GM21390 (cell line): Measurements from ENCODE around the gene TTLL11.
"Not testable (repeated sequence)": the region's sequence is repeated elsewhere in the genome, so short reads cannot be mapped to it uniquely, and the experiment has no call there.

Experiments used
- ATAC-seq: cut with Tn5 transposase; IDR thresholded peaks from one replicate; pipeline ENCODE4 v1.9.1; 2021; ENCODE audit not compliant: unreplicated experiment

The TTLL11 gene

DNA sequence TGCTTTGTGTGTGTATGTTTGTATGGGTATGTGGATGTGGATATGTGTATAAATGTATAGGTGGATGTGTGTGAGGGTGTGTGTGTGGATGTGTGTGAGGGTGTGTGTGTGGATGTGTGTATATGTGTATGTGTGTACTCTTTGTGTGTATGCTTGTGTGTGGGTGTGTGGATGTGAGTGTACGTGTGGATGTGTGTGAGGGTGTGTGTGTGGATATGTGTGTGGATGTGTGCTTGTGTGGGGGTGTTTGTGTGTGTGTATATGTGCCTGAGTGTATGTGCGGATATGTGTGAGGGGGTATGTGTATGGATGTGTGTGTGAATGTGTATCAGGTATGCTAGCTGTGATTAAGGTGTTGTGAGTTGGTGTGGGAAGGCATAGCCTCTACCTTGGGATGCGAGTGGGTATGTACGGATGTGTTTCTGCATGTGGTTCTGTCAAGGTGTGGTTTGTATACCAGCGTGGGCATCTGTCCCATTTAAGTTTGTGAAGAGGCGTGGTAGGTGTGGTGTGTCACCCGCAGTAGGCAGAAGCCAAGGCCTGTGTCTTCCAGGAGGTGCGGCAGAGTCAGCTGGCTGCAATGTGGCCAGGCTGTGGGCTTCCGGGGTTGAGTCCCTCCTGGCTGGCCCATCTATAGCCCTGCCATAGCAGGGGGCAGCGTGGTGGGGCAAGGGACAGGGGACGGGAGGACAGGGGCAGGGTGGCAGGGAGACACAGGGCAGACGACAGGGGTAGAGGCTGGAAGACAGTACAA is 285.9 kb downstream of the TTLL11 start:
- no peak for ATAC-seq

DNA sequence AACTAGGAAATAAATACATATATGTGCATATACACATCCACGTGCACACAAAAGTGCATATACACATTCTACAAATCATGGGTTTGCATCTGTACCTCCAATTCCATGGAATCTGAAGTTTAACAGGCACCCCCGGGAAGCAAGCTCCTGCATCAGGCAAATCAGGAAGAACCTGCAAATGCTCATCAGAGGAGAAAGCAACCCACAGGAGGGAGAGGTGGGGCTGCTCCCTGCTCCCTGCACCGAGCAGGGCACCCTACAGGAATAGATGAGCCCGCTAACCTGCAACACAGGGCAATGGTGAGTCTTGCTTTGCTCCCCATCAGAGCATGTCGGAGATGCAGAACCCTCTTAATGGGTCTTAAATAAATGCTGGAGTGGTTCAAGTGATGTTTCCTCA is 290.4 kb downstream of the TTLL11 start:
- ATAC-seq = no peak

DNA sequence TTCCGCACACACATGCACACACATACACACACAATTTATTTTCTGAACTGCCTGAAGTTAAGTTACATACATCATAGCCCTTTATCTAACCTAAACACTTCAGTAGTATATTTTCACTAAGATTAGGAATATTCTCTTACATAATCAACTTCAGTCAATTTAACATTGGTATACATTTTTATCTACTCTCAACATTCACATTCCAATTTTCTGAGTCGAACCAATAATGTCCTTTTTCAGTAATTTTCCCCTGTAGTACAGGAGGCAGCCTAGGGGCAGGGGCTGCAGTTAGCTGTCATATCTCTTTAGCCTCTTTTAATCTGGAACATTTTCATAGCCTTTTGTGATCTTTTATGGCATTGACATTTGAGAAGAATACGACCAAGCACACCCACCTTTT is 291.5 kb downstream of the TTLL11 start:
- no peak for ATAC-seq

DNA sequence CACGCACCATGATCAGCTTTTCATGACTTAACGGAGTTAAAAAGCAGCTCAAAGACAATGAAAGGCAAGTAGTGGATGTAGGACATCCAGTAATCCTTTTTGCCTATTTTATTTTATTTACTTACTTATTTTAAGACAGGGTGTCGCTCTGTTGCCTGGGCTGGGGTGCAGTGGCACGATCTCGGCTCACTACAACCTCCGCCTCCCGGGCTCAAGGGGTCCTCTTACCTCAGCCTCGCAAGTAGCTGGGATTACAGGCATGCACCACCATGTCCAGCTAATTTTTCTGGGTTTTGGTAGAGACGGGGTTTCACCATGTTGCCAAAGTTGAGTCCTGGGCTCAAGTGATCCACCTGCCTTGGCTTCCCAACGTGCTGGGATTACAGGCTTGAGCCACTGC is 292.7 kb downstream of the TTLL11 start:
- ATAC-seq = no peak

DNA sequence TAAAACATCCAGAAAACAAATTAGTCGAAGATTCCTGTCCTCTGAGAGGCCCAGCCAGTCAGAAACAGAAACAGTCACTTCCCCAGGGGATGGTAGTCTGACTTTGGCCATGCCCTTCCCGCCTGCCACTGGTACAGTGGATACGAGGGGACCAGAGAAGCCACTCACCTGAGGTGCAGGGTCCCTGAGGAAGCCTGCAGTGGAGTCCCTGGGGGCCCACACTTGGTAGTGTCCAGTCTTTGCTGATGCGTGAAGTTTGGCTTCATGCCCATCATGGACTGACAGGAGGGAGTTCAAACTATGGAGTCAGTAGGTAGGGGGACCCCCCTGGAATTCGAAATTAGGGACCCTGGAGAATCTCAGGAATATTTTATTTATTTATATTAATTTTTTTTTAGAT is 294.2 kb downstream of the TTLL11 start:
- no peak for ATAC-seq

DNA sequence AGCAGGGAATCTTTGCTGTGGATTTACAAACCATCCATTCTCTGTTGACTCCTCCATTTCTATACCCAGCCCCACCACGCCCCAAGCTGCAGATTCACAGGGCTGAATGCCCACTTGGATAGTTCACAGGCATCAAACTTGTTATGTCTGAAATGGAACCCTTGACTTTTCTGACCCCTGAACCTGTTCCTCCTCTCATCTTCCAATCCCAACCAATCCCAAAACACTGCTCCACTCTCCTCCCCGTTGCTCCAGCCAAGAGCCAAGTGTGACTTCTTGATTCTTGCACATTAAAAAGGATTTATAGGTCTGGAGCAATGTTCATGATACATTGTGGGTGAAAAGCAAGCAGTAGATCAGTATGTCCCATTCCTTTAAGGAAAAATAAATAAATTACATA is 296.0 kb downstream of the TTLL11 start:
- no peak for ATAC-seq

DNA sequence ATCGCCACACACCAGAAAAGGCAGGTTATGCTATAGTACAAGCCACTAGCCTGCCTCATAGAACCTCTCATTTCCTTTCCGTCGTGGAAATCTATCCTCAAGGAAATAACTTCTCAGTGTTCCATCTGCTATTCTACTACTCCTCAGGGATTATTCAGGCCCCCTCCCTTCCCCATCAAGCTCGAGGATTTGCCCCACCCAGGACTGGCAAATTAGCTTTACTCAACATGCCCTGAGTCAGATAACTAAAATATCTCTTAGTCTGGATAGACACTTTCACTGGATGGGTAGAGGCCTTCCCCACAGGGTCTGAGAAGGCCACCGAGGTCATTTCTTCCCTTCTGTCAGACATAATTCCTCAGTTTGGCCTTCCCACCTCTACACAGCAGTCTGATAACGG is 298.8 kb downstream of the TTLL11 start:
- not testable (repeated sequence) for ATAC-seq

DNA sequence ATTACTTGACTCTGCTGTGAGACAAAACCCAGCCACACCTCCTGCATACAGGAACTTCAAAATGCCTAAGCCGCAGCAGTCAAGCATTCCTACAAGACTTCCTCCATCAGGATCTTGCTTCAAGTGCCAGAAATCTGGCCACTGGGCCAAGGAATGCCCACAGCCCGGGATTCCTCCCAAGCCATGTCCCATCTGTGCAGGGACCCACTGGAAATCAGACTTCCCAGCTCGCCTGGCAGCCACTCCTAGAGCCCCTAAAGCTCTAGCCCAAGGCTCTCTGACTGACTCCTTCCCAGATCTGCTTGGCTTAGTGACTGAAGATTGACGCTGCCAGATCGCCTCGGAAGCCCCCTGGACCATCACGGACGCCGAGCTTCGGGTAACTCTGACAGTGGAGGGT is 300.6 kb downstream of the TTLL11 start:
- ATAC-seq = not testable (repeated sequence)

DNA sequence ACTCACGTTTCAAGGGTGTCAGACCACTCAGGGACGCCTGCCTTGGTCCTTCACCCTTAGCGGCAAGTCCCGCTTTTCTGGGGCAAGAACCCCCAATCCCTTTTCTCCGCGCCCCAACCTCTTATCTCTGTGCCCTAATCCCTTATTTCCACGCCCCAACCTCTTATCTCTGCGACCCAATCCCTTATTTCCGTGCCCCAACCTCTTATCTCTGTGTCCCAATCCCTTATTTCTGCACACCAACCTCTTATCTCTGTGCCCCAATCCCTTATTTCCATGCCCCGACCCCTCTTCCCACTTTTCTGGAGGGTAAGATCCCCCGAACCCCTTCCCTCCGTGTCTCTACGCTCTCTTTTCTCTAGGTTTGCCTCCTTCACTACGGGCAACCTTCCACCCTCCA is 302.3 kb downstream of the TTLL11 start:
- no peak for ATAC-seq

DNA sequence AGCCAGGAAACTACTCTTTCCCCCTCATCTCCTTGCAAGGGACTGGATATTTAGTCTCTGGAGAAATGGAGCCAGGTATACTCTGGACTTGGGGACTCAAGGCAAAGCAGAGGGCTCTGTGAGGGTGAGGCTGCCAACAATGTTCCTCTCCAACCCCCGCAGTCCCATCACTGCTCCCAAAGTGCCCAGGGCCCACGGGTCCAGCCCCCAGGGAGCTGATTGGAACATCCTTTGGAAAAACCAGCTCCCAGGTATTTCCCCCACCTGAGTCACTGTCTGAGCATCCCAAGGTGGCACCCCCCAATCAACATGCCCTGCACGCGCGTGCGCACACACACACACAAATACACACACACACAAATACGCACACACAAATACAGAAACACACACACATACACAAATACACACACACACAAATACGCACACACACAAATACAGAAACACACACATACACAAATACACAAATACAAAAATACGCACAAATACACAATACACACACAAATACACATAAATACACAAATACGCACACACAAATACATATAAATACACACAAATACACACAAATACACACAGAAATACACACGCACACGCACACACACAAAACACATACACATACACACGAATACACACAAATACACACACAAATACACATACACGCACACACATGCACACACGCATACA is 304.3 kb downstream of the TTLL11 start:
- ATAC-seq = no peak

DNA sequence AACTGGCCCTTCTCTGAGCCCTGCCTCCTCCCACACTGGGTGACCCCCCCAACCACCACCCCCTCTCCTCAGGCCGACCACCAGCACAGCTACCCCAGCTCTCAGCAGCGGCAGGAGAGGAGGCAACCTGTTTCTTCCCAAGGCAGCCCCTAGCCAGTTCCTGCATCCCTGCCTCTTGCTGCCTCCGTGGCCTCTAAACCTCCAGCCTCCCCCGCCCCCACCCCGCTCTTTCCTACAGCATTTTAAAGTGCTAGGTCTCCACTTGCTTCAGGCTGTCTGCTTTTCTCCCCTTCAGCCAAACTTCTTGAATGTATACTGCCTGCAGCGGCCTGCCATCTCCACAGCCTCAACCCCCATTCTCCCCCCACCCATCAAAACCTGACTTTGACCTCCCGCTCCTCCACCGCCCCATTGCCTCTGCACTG is 306.1 kb downstream of the TTLL11 start:
- no peak for ATAC-seq

DNA sequence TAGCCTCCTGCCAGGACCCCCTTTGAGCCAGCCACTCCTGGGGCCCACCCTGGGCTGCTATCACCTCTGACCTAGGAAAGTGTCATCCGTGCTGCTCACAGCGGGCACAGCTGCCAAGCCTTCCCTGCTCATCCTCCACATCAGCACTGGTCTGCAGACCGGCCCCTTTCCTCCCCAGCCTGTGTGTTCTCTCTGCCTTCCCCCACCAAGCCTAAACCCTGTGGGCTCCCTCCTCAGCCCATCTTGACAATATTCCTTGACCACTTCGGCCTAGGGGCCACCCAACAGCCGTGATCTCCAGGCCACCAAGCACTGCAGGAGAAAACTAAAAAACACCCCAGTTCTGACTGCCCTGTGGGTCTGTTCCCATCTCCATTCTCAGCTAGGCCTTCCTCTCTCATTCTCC is 306.6 kb downstream of the TTLL11 start:
- no peak for ATAC-seq

DNA sequence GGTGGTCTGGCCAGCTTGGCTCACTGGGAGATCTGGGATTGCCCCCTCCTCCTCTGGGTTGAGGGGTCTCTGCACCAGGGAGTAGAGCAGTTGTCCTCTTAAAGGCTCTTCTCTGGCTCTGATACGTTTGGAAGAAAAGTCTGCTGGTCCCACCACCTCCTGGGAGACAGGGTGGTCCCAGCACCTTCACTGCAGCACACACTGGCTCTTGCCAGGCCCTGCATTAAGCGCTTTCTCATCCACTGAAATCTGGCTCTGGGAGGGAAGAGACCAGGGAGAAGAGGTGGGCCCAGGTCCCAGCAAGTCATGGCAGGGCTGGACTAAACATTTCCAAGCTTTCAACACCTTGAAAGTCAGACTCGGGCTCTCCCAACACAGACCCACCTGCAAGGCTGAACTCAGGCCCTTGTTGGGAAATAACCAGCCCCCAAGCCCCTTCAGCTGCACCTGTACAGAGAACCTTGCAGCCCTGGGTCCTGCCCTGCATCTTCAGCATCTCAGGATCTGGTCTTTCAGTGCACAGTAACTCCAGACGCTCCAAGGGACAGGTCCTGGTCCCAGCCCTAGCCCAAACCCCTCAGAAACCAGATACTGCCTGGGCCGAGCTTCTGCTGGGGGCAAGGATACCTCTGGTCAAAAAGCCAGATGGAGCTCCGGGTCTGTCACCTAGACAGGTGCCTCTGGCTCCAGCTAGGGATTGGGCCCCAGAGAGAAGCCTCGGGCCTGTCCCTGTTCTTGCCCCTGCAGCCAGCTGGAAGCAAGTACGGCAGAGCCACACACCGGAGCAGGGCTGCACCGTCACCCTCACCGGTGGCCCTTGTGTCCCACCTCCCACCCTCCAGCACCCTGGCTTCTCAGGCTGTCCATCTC is 307.2 kb downstream of the TTLL11 start:
- no peak for ATAC-seq

DNA sequence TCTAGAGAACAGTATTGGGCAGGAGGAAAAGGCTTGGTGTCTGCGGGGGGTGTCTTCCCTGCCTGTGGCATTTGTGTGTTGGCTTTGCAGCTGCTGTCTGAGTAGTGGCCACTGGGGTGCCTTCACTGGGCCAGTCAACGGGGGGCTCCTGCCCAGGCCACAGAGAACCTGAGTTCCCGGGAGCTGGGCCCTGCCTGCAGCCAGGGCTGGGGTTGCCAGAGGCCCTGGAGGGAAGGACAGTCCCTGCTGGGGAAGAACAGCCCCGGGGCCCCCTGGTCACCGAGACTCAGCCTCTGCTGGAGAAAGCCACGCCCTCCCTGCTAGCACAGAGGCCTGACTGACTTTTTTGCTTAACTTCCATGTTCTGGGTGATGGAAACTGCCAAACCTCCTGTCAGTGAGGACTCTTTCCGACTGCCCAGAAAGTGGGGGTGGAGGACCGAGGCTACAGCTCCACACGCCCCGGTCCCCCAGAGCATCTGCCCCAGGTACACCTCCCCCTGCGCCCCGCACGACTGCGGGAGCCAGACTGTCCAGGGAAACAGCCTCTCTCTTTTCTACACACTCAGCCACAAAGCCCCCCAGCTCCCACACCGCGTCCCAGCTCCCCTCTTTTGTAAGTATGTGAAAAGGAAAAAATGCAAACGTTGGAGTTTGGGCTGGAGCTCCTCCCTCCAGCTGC is 308.2 kb downstream of the TTLL11 start:
- no peak for ATAC-seq

DNA sequence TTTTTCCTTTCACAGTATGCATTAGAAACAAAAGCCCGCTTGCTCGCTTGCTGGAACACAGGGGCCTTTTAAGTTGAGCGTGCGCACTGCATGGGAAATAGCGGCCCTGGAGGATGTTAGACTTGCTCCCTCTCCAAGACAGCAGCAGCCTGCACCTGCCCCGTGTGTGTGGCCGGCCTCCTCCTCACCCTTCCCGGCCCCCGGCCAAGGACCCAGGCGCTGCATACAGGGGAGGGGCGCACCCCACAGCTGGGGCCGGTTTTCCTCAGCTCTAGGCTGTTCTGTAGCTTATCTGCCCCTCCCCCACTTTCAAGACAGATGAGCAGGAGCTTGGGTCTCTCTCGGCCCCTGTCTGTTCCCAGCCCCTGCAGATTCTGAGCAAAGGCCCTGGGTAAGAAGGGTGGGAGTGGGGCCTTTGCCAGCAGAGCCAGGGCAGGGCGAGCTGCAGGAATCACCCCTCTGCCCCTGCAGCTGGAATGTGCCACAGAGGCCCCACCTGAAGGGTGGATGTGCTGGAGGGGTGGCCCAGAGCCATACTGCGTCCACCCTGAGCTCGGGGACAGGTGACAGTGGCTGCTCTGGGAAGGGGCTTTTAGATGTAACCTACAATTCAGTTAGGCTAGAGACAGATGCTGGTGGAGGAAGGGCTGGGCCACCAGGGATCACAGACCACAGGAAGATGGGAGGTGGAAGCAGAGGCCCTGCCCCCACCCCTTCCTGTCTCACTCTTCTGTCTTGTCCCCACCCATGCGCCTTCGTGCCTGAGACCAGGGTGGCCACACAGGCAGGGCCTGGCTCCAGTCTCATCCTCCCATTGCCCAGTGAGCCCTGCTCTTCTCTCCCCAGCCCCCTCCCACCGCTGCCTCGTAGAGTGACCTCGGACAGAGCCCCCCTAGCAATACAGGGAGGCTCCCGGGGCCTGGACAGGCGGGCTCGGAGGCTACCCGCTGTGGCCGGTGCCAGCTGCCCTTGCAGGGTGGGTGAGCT is 309.3 kb downstream of the TTLL11 start:
- no peak for ATAC-seq

DNA sequence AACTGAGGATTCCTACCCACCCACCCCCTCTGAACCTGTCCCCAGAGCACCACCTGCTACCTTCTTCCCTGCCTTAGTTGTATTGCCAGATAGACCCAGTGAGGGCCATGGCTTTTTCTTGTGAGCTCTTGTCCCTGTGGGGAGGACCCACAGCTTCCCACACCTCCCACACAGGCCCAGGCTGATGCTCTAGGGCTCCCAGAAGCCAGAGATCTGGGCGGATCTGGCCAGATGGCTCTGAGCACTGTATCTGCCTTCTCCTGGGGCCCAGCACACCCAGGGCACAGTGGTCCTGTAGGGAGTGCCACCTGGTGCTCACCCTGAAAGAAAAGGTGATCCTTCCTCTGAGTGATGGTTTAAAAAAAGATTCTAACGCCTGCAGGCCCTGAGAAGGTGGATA is 310.0 kb downstream of the TTLL11 start:
- no peak for ATAC-seq

DNA sequence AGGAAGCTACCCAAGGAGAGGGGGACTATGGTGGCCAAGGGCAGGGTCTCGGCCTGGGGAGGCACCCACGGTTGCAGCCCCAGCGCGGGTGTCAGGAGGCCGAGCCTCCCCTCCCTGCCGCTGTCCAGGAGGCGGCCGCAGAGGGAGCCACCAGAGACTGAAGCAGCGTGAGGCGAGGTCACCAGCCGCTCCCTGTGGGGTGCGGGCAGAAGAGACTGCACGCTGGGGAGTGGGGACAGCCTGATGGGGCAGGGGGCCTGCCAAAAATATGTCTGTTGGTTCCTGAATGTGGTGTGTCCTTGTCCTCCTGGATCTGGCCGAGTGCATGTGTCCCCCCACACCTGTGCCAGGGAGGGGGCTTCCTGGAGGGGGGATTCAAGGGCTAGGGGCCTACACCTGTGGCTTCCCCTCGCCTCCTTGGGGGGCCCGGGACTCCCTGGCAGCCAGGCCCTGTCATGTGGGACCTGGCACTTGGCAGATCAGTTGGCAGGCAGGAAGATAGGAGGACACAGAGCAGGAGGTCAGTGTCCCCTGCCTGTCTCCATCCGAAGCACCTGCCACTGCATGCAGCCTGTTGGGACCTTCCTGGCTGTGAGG is 310.5 kb downstream of the TTLL11 start:
- ATAC-seq = no peak

DNA sequence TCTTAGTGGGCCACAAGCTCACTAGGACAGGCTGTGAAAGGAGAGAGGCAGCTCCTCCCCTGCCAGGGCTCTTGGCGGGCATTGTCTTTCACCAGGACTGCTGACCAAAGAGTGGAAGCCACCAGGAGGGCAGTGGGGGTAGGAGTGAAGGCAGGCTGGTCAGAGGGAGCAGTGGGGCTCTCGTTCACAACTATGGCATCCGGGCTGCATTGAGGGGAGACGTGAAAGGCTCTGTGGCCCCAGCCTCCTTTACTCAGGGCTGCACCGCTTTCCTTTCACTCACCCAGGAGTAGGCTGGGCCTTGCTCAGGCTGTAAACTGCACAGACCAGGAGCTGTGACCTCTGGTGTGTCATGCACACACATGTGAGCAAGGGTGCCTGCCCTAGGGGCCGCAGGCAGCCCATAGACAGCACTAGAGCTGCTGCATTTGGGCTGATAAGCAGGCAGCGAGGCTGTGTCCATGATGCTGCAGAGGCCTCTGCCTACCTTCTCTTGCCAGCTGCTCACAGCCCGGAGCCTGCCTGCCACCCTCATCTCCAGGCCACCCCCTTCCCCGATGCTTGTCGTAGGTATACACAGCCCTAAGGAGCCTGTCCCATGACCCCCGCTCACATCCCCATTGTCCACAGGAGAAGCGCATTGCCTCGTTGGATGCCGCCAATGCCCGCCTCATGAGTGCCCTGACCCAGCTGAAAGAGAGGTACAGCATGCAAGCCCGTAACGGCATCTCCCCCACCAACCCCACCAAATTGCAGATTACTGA is 311.2 kb downstream of the TTLL11 start:
- no peak for ATAC-seq

DNA sequence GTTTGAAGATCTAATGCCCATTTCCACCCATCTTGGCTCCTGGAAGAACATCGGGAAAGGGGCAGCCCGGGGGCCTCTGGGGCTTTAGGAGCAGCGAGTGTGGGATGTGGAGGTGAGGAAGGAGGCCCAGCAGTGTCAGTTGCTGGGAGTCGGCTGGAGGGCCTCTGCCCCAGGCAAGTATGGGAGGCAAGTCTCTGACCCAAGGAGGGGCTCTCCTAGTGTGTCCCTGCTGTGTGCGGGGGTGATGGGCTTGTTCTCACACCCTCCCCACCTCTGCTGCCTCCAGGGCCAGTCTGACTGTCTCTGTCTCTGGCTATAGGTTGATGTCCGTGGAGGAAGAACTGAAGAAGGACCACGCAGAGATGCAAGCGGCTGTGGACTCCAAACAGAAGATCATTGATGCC is 312.0 kb downstream of the TTLL11 start:
- ATAC-seq = no peak
